HEK293T (cell line): ENCODE data around the gene PNLIP.

Experiments used
- BHLHE40 ChIP-seq: fragments of 450-650 bp; IDR thresholded peaks from 2 replicates; pipeline ENCODE4 v1.6.1; 2016; ENCODE audit warnings: mild to moderate bottlenecking, moderate library complexity, borderline replicate concordance
- ELF4 ChIP-seq: fragments of 450-650 bp; IDR thresholded peaks from 2 replicates; pipeline ENCODE4 v1.6.1; 2017; ENCODE audit warnings: antibody characterized with exemption
- FOXA1 ChIP-seq: fragments of 450-650 bp; IDR thresholded peaks from 2 replicates; pipeline ENCODE4 v1.6.1; 2016; ENCODE audit warnings: mild to moderate bottlenecking
- FOXK2 ChIP-seq: fragments of 450-650 bp; IDR thresholded peaks from 2 replicates; pipeline ENCODE4 v1.6.1; 2016; ENCODE audit warnings: mild to moderate bottlenecking
- FOXM1 ChIP-seq: fragments of 450-650 bp; IDR thresholded peaks from 2 replicates; pipeline ENCODE4 v1.6.1; 2017; ENCODE audit warnings: mild to moderate bottlenecking, borderline replicate concordance
- LEF1 ChIP-seq: fragments of 450-650 bp; IDR thresholded peaks from 2 replicates; pipeline ENCODE4 v1.6.1; 2017; ENCODE audit warnings: mild to moderate bottlenecking, borderline replicate concordance
- SP1 ChIP-seq: fragments of 450-650 bp; IDR thresholded peaks from 2 replicates; pipeline ENCODE4 v1.6.1; 2017
- SUZ12 ChIP-seq: fragments of 450-650 bp; IDR thresholded peaks from 2 replicates; pipeline ENCODE4 v1.6.1; 2016; ENCODE audit warnings: mild to moderate bottlenecking
- TARDBP ChIP-seq: fragments of 450-650 bp; IDR thresholded peaks from 2 replicates; pipeline ENCODE4 v1.6.1; 2016

GRCh38 chr10:116538992-116539391, 6.7 kb upstream of the PNLIP start:
- TF ChIP-seq SUZ12 (no peak), FOXK2 (no peak), TARDBP (no peak), BHLHE40 (no peak), LEF1 (no peak), SP1 (no peak), ELF4 (no peak), FOXM1 (no peak), FOXA1 (no peak)
